H9 (cell line): ENCODE results near the gene PHEX. TPM values are rescaled to one million over a fixed set of nuclear protein-coding genes. Genes with fewer than 3 reads are reported as not detected.

Experiments used
- DNase-seq: peaks from one replicate; pipeline ENCODE4 v3.0.0-alpha.2; 2017
- H2AFZ ChIP-seq: one replicate; pipeline ENCODE4 v1.6.1; 2013; ENCODE audit warnings: mild to moderate bottlenecking, low read length, control low read depth, moderate library complexity
- H2AK5ac ChIP-seq: 2 replicates; pipeline ENCODE4 v1.6.1; 2013; ENCODE audit warnings: low read length, control low read depth, mixed read lengths; ENCODE audit not compliant: insufficient read length
- H2BK120ac ChIP-seq: one replicate; pipeline ENCODE4 v1.6.1; 2013; ENCODE audit warnings: low read depth, mild to moderate bottlenecking, low read length, control low read depth, inconsistent platforms; ENCODE audit not compliant: poor library complexity, severe bottlenecking
- H2BK12ac ChIP-seq: 2 replicates; pipeline ENCODE4 v1.6.1; 2013; ENCODE audit warnings: low read length, control low read depth, mixed read lengths, low read depth; ENCODE audit not compliant: insufficient read length
- H2BK15ac ChIP-seq: 2 replicates; pipeline ENCODE4 v1.6.1; 2013; ENCODE audit warnings: low read depth, low read length, control low read depth
- H2BK20ac ChIP-seq: one replicate; pipeline ENCODE4 v1.6.1; 2013; ENCODE audit warnings: low read depth, mild to moderate bottlenecking, low read length, control low read depth, inconsistent platforms; ENCODE audit not compliant: poor library complexity, severe bottlenecking
- H2BK5ac ChIP-seq: 2 replicates; pipeline ENCODE4 v1.6.1; 2013; ENCODE audit warnings: low read length, control low read depth, mixed read lengths; ENCODE audit not compliant: insufficient read length
- H3K14ac ChIP-seq: 2 replicates; pipeline ENCODE4 v1.6.1; 2013; ENCODE audit warnings: low read length, control low read depth; ENCODE audit not compliant: insufficient read depth
- H3K18ac ChIP-seq: 2 replicates; pipeline ENCODE4 v1.6.1; 2013; ENCODE audit warnings: low read depth, mild to moderate bottlenecking, mixed read lengths, low read length, control low read depth; ENCODE audit not compliant: insufficient read length
- H3K23ac ChIP-seq: 2 replicates; pipeline ENCODE4 v1.6.1; 2013; ENCODE audit warnings: low read length, control low read depth, mixed read lengths, low read depth; ENCODE audit not compliant: insufficient read length
- H3K23me2 ChIP-seq: 2 replicates; pipeline ENCODE4 v1.6.1; 2013; ENCODE audit warnings: low read depth, mild to moderate bottlenecking, mixed read lengths, low read length, control low read depth; ENCODE audit not compliant: insufficient read length, poor library complexity, severe bottlenecking
- H3K27ac ChIP-seq: 2 replicates; pipeline ENCODE4 v1.5.1; 2013; ENCODE audit warnings: low read length, control low read depth, mixed read lengths, low read depth; ENCODE audit not compliant: insufficient read length
- H3K27me3 ChIP-seq: 2 replicates; pipeline ENCODE4 v1.6.1; 2013; ENCODE audit warnings: low read length, control low read depth, inconsistent platforms; ENCODE audit not compliant: insufficient read depth
- H3K4ac ChIP-seq: 2 replicates; pipeline ENCODE4 v1.6.1; 2013; ENCODE audit warnings: low read depth, mild to moderate bottlenecking, control low read depth, inconsistent platforms, low read length, moderate library complexity
- H3K4me1 ChIP-seq: 2 replicates; pipeline ENCODE4 v1.6.1; 2013; ENCODE audit warnings: low read length, control low read depth, inconsistent platforms; ENCODE audit not compliant: insufficient read depth
- H3K4me2 ChIP-seq: 2 replicates; pipeline ENCODE4 v1.6.1; 2013; ENCODE audit warnings: low read length, control low read depth, mixed read lengths; ENCODE audit not compliant: insufficient read length, insufficient read depth
- H3K56ac ChIP-seq: 2 replicates; pipeline ENCODE4 v1.6.1; 2013; ENCODE audit warnings: low read depth, mild to moderate bottlenecking, mixed read lengths, low read length, control low read depth; ENCODE audit not compliant: insufficient read length
- H3K79me1 ChIP-seq: 2 replicates; pipeline ENCODE4 v1.6.1; 2013; ENCODE audit warnings: low read depth, mild to moderate bottlenecking, moderate library complexity, low read length, control low read depth, inconsistent platforms; ENCODE audit not compliant: insufficient read depth, poor library complexity, severe bottlenecking
- H3K79me2 ChIP-seq: 2 replicates; pipeline ENCODE4 v1.6.1; 2013; ENCODE audit warnings: low read length, control low read depth, inconsistent platforms; ENCODE audit not compliant: insufficient read depth
- H3K9ac ChIP-seq: 2 replicates; pipeline ENCODE4 v1.6.1; 2013; ENCODE audit warnings: low read length, control low read depth, mixed read lengths; ENCODE audit not compliant: insufficient read length; ENCODE audit errors: extremely low read depth
- H3K9me3 ChIP-seq: one replicate; pipeline ENCODE4 v1.6.1; 2013; ENCODE audit warnings: low read depth, low read length, inconsistent platforms; ENCODE audit not compliant: control insufficient read depth
- H3T11ph ChIP-seq: one replicate; pipeline ENCODE4 v1.6.1; 2013; ENCODE audit warnings: mild to moderate bottlenecking, low read length, control low read depth, inconsistent platforms
- H4K20me1 ChIP-seq: one replicate; pipeline ENCODE4 v1.6.1; 2013; ENCODE audit not compliant: control insufficient read depth, insufficient read length, insufficient read depth
- H4K5ac ChIP-seq: 2 replicates; pipeline ENCODE4 v1.6.1; 2013; ENCODE audit warnings: low read depth, mild to moderate bottlenecking, mixed read lengths, low read length, control low read depth; ENCODE audit not compliant: insufficient read length
- H4K8ac ChIP-seq: replicated peaks from 2 replicates; pipeline ENCODE4 v1.6.1; 2013; ENCODE audit warnings: low read length, control low read depth, mixed read lengths, low read depth; ENCODE audit not compliant: insufficient read length
- H4K91ac ChIP-seq: 2 replicates; pipeline ENCODE4 v1.6.1; 2013; ENCODE audit warnings: low read depth, mild to moderate bottlenecking, moderate library complexity, mixed read lengths, low read length, control low read depth; ENCODE audit not compliant: insufficient read length
- H3K27ac Mint-ChIP-seq, 3 experiments: 2 replicates in 2 of 3; 3 replicates in 1 of 3; pipeline ENCODE4 v1.8.0; 2020 to 2021; ENCODE audit warnings: mixed read lengths in 3 of 3, mild to moderate bottlenecking in 1 of 3, moderate library complexity in 1 of 3
- H3K27me3 Mint-ChIP-seq: 2 replicates; pipeline ENCODE4 v1.8.0; 2021; ENCODE audit warnings: low read depth, mild to moderate bottlenecking, moderate library complexity, mixed read lengths
- H3K36me3 Mint-ChIP-seq, 3 experiments: 2 replicates in 2 of 3; 3 replicates in 1 of 3; pipeline ENCODE4 v1.8.0; 2020 to 2021; ENCODE audit warnings: low read depth in 3 of 3, mixed read lengths in 3 of 3; ENCODE audit not compliant: insufficient read depth in 1 of 3
- H3K4me1 Mint-ChIP-seq, 2 experiments: 2 replicates each; pipeline ENCODE4 v1.8.0; 2020; ENCODE audit warnings: mixed read lengths in 2 of 2
- H3K4me3 Mint-ChIP-seq, 2 experiments: 2 replicates in 1 of 2; 3 replicates in 1 of 2; pipeline ENCODE4 v1.8.0; 2020 to 2021; ENCODE audit warnings: mild to moderate bottlenecking in 2 of 2, mixed read lengths in 2 of 2, moderate library complexity in 1 of 2
- H3K9me3 Mint-ChIP-seq, 2 experiments: 2 replicates in 1 of 2; 3 replicates in 1 of 2; pipeline ENCODE4 v1.8.0; 2020; ENCODE audit warnings: mild to moderate bottlenecking in 2 of 2, mixed read lengths in 2 of 2, moderate library complexity in 1 of 2
- WGBS: extraction: QIAGEN DNeasy Blood & Tissue Kit; methylation state at CpG from one replicate; pipeline ENCODE4 v1.1.7; 2013; ENCODE audit warnings: missing lambda C conversion rate, low lambda C conversion rate, mixed read lengths; ENCODE audit not compliant: insufficient read length; ENCODE audit errors: extremely low coverage; 5-methylcytosine and 5-hydroxymethylcytosine counted together
- total RNA-seq: library from RNA; stranded (reverse); gene quantifications from 2 replicates; pipeline ENCODE4 v1.2.1, GENCODE V29; 2021
- TF ChIP-seq, protein P1 (sequence below): fragments of 200-600 bp; sonication (generic); conservative IDR thresholded peaks from 3 replicates; pipeline ENCODE4 v1.8.0; 2021; ENCODE audit warnings: antibody characterized with exemption, mild to moderate bottlenecking

Gene PHEX
- total RNA-seq, 1 experiment from 2014 or later = 0.11 TPM

DNA sequence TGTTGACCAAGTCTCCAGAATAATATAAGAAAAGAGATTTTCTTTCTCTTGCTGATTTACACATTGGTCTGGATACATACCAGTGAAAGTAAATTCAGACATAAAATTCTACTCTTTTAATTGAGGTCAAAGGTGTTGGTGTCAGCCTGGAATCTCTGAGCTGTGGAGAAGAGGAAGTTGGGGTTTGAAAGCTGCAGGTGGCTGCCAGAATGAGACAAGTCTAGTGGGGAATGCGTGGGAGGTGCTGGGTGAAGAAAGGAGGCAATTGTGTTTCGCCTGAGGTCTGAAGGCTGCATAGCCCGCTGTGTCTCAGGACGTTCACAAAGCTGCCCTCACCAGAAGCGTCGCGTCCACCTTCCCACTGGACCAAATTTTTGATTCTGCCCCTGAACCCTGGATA is 31.2 kb downstream of the PHEX start:
- Histone ChIP-seq H3K18ac (no peak overlapping the region), H3K23ac (no peak overlapping the region), H4K20me1 (no peaks in the 10 kb centered on the region), H3K14ac (no peak overlapping the region), H4K5ac (no peak overlapping the region), H3K79me1 (no peaks in the 10 kb centered on the region), H3T11ph (no peak overlapping the region), H4K8ac (no peak overlapping the region), H3K4me2 (no peak overlapping the region), H2BK12ac (no peak overlapping the region), H3K9me3 (no peaks in the 10 kb centered on the region), H2AK5ac (no peak overlapping the region), H3K79me2 (no peaks in the 10 kb centered on the region), H2BK120ac (no peak overlapping the region), H2BK5ac (no peak overlapping the region), H3K27me3 (no peaks in the 10 kb centered on the region), H4K91ac (no peak overlapping the region), H3K56ac (no peak overlapping the region), H3K27ac (no peak overlapping the region), H3K4ac (no peak overlapping the region), H2AFZ (no peak overlapping the region), H2BK20ac (no peak overlapping the region), H2BK15ac (no peak overlapping the region), H3K4me1 (no peaks in the 10 kb centered on the region; the same call in 1 of the 2 replicates), H3K23me2 (no peaks in the 10 kb centered on the region), H3K9ac (no peak overlapping the region)
- TF ChIP-seq, protein P1, sequence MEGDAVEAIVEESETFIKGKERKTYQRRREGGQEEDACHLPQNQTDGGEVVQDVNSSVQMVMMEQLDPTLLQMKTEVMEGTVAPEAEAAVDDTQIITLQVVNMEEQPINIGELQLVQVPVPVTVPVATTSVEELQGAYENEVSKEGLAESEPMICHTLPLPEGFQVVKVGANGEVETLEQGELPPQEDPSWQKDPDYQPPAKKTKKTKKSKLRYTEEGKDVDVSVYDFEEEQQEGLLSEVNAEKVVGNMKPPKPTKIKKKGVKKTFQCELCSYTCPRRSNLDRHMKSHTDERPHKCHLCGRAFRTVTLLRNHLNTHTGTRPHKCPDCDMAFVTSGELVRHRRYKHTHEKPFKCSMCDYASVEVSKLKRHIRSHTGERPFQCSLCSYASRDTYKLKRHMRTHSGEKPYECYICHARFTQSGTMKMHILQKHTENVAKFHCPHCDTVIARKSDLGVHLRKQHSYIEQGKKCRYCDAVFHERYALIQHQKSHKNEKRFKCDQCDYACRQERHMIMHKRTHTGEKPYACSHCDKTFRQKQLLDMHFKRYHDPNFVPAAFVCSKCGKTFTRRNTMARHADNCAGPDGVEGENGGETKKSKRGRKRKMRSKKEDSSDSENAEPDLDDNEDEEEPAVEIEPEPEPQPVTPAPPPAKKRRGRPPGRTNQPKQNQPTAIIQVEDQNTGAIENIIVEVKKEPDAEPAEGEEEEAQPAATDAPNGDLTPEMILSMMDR = no peak
- no peak for DNase-seq
- no CpG with 5 or more reads among the region's 7 CpGs for WGBS
- Mint-ChIP-seq H3K4me3 (no peak overlapping the region), H3K27ac (no peak overlapping the region), H3K4me1 (peaks cover 8 to 10% of the 10 kb centered on the region in 2 experiments; a peak in 3 of 4 replicates), H3K36me3 (no peaks in the 10 kb centered on the region), H3K9me3 (peaks cover 0 to 28% of the 10 kb centered on the region in 2 experiments; a peak in 4 of 5 replicates), H3K27me3 (no peaks in the 10 kb centered on the region)
